GM18505 (cell line): ENCODE results near the gene ACTR1A.
"Not testable (repeated sequence)": the region's sequence is repeated elsewhere in the genome, so short reads cannot be mapped to it uniquely, and the experiment has no call there.

Experiments
- ATAC-seq: cut with Tn5 transposase; IDR thresholded peaks from one replicate; pipeline ENCODE4 v1.9.1; 2021; ENCODE audit not compliant: unreplicated experiment
- POLR2A ChIP-seq: IDR thresholded peaks from 4 replicates; pipeline ENCODE4 v1.6.1; 2011; ENCODE audit warnings: borderline replicate concordance; ENCODE audit not compliant: insufficient read depth, insufficient read length; ENCODE audit errors: extremely low read depth

The ACTR1A gene

DNA sequence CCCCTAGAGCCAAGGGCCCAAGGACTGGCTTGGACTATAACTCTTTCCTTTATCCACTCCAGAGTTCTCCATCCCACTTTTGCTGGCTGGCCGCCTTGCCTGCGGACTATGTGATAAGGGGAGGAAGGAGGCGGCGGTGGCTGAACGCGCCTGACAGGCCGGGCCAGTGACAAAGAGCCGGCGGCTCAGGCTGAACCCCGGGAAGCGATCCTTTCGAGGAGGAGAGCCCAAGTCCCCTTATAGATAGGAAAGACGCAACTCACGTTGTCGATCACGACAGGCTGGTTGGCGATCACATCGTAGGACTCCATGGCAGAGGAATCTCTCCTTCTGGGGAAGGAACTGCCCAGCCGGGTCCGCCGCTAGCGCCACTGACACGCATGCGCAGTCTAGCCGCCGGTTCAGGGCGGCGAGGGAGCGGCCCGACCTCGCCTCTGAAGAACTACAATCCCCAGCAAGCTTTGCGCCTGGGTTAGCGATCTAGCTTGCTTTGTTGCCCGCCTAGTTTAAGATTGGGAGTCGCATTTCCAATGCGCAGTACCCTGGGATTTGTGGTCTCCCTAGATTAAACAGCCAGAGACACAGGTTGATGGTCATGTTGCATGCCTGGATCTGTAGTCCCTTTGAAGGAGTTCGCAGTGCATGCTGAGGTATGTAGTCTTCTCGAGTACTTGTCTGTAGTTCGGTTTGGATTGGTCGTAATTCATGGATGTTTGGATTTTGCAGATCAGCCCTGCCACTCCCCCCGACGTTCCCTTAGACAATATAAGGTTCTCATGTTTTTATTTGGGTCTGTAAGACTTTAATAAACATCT is at the start of gene ACTR1A:
Gene ACTR1A (minus strand): TSS at position 376 of the 815 bp plus-strand sequence. CDS start 65 bp downstream, at position 311.
- peak; percentile 47 for ATAC-seq
- TF ChIP-seq POLR2A = peak; percentile 72

- TF ChIP-seq POLR2A = no peak
Measured at GRCh38 chr10:102550636-102551210, 48.2 kb upstream of the ACTR1A start.

GRCh38 chr10:102549549-102549948 is 47.0 kb upstream of the ACTR1A start:
- no peak for TF ChIP-seq POLR2A
- no peak for ATAC-seq

More at GRCh38 chr10:102550636-102551210, 48.2 kb upstream of the ACTR1A start:
- ATAC-seq = no peak

DNA sequence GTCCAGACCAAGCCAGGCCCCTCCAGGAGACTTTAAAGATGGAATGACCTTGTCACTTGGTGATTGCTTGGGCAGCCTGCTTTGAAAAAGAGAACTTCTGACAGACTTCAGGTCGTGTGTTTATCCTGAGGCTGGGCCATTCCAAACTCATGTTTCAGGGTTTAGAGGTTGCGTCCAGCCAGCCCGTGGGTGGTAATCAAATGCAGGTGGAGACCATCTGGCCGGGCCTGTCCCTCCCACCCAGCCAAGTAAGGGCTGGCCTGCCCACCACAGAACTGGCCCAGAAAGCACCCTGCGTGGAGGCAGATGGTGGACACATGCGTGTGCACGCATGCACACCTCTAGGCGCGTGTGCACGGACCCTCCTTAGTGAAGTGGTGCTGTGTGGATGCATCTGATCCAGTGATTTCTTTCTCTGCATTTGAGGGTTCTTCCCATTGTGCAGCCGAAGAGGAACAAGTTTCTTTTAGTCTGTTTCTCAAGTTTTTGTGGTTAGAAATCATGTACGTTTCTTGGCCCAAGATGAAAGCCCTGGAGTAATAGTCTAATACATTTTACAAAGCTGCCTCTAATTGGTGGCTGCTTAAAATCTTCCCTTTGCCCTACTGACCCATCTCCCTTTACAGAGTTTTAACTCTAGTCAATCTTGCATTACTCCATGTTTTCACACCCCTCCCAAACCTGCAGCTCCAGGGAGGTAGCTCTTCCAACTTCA is 44.3 kb upstream of the ACTR1A start:
- ATAC-seq = no peak
- TF ChIP-seq POLR2A = no peak

- no peak for TF ChIP-seq POLR2A
Measured at GRCh38 chr10:102545997-102546396, 43.5 kb upstream of the ACTR1A start.

DNA sequence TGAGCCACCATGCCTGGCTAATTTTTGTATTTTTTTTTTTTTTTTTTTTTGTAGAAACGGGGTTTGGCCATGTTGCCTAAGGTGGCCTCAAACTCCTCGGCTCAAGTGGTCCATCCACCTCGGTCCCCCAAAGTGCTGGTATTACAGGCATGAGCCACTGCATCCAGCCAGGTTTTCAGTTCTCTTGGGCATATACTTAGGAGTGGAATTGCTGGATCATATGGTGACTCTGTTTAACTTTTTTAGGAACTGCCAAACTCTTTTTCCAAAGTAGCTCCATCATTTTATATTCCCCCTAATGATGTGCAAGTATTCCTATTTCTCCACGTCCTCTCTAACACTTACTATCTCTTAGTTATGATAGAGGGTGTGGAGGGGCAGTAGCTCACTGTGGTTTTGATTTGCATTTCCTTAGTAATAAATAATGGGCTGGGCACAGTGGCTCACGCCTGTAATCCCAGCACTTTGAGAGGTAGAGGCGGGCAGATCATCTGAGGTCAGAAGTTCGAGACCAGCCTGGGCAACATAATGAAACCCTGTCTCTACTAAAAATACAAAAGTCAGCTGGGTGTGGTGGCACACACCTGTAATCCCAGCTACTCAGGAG is 42.9 kb upstream of the ACTR1A start:
- TF ChIP-seq POLR2A = no peak
- no peak for ATAC-seq

More at GRCh38 chr10:102545997-102546396, 43.5 kb upstream of the ACTR1A start:
- no peak for ATAC-seq

- no peak for TF ChIP-seq POLR2A
- no peak for ATAC-seq
Measured at GRCh38 chr10:102542800-102543418, 40.4 kb upstream of the ACTR1A start.

- ATAC-seq = no peak
- no peak for TF ChIP-seq POLR2A
Measured at GRCh38 chr10:102540023-102540422, 37.5 kb upstream of the ACTR1A start.

GRCh38 chr10:102538811-102539210 is 36.3 kb upstream of the ACTR1A start:
- ATAC-seq = no peak
- no peak for TF ChIP-seq POLR2A

DNA sequence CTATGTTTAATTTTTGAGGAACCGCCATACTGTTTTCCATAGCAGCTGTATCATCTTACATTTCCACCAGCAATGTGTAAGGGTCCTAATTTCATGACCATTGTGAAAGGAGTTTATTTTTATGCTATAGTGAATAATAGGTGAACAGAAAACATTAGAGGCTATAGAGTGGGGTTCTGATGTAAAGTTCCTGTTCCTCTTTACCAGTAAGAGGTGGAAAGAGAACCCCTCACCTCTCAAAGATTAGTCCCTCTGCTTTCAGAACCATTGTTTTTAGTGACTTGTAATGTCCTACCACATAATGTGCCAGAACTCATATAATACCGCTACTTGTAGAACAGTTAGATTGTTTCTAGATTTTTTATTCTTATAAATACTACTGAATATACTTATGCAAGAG is 35.4 kb upstream of the ACTR1A start:
- no peak for TF ChIP-seq POLR2A

GRCh38 chr10:102537367-102537766 is 34.9 kb upstream of the ACTR1A start:
- no peak for TF ChIP-seq POLR2A
- no peak for ATAC-seq

More for the DNA sequence above, 35.4 kb upstream of the ACTR1A start:
- ATAC-seq = no peak

GRCh38 chr10:102535481-102536147 is 33.1 kb upstream of the ACTR1A start:
- no peak for ATAC-seq
- no peak for TF ChIP-seq POLR2A

GRCh38 chr10:102534966-102535365 is 32.5 kb upstream of the ACTR1A start:
- ATAC-seq = not testable (repeated sequence)
